H54 (cell line): ENCODE results near the gene CASTOR1.

Source experiments
- DNase-seq: peaks from one replicate; pipeline ENCODE4 v3.0.0; 2011; ENCODE audit warnings: low spot score, mixed read lengths; ENCODE audit not compliant: insufficient read length
- FAIRE-seq: peaks from 3 replicates; lab custom pipeline; 2011; peaks lifted over from hg19 to GRCh38; lab: Jason Lieb, UNC
- POLR2A ChIP-seq: IDR thresholded peaks from 2 replicates; pipeline ENCODE4 v1.6.1; 2011; ENCODE audit warnings: low read depth, mild to moderate bottlenecking, low read length

Gene CASTOR1

DNA sequence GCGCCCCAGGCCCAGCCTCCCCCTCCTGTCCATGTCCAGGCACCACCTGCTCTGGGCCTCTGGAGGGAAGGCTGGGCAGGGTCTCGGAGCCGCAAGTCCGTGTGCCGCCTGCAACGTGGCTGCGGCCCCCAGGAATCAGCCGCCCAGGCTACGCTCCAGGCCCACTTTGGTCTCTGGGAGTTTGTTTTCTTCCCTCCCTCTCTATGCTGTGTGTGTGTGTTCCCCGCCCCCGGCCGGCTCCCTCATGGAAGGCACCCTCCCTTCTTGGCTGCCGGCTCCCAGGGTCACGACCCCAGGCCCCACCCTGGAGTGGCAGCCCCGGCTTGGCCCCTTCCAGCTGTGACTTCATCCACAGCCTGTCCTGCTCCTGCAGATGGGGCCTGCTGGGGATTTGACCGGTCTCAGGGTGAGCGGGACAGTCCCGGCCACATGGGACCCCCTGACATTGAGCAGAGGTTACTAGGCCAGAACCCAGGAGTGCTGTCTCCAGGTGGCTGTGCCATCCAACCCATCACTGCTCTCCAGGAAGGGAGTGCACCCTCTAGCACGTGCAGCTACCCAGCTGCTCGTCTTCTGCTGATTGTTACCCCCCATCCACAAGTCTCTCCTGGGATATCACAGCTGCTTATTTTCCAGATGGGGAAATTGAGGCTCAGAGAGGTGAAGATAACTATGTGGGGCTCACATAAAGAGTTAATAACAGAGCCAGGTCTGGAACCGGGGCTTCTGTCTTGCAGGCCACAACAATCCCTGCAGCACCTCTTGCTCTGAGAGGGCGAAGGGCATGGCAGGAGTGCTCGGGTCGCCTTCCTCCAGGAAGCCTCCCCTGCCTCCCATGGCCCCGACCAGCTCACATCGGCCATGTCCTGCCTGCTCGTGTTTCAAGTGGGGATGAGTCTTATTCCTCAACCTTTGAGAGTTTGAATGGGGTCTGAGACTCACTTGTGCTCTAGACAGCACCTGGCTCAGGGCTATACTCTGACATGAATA is 40.0 kb downstream of the CASTOR1 start:
- TF ChIP-seq POLR2A, result no peak
- DNase-seq (no peak), FAIRE-seq (no peak)

DNA sequence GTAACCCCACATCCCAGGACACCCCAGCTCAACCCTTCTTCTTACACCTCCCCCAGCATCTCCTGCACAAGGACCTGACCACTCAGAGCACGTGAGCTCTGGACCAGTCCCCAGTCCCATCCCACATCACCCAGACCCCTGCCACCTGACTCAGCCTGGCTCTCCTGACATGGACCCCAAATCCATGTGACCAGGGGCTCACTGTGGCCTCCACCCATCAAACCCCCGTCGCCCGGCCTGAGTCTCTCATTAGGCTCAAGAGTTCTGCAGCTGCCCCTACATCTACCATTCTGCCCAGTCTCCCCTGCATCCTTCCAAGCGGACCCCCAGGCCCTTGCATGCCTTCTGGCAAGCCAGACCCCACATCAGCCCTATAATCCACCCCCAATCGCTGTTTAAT is 40.8 kb downstream of the CASTOR1 start:
- DNase-seq (no peak), FAIRE-seq (no peak)
- TF ChIP-seq POLR2A, result no peak

DNA sequence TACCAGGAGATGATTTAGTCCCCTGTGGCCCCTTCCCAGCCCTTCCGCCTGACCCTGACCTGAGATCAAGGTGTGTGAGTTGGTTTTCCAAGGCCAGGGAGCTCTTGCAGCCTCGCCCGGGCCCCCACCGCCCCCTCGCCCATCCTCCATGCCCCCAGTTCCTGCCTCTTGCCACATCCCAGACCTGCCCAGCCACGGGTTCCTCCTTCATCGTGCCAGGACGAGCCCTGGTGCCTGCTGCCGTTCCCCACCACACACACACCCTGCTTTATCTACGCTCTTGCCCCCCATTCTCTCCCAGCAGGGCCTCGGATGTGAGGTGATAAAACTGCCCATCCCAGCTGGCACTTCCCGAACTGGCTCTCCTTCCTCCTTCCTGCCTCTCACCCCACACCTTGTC is 41.3 kb downstream of the CASTOR1 start:
- DNase-seq, result no peak
- no peak for FAIRE-seq

DNA sequence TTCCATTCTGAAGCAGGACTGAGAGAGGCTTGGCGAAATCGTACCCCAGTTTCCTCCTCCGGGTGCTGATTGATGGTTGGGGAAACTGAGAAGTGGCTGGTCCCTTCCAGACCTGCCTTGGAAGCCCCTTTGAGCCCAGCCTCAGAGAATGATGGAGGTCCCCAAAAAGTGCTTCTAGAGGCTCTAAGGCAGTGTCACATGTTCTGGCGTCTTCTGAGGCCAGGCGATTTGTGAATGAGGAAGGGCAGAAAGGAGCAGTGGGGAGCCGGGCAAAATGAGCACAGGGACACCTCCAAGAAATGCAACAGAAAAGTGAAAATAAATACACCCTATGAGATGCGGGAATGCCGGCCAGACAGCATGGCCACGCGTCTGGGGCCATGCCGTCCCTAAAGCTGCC is 41.7 kb downstream of the CASTOR1 start:
- DNase-seq, result no peak

More for the DNA sequence above, 41.3 kb downstream of the CASTOR1 start:
- TF ChIP-seq POLR2A, result no peak

DNA sequence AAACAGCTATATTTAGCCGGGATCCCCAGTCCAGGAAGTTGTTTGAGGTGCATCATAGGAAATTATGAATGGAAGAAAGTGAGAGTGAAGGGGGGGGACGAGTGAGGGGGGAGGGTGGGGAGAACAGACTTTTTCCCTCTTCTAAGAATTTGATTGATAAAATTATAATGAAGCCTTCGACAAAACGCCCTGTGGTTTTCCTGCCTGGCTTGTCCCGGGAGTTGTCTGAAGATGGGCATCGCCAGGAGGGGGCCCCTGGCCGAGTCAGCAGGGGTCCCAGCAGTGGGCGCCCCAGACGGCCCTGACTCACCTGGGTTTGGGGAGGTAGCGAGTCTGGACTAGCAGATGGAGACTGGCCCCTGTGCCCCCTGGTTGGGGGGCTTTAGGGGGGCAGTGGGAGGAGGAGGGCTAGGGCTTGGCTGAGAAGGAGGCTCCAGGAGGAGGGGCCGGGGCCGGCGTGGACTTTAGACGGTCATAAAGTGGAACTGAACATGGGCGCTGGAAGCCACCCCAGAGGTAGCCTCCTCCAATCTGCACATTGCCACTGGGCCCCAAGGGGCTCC is 42.4 kb downstream of the CASTOR1 start:
- no peak for TF ChIP-seq POLR2A
- no peak for FAIRE-seq
- no peak for DNase-seq

More for the DNA sequence above, 41.7 kb downstream of the CASTOR1 start:
- no peak for FAIRE-seq
- TF ChIP-seq POLR2A, result no peak

DNA sequence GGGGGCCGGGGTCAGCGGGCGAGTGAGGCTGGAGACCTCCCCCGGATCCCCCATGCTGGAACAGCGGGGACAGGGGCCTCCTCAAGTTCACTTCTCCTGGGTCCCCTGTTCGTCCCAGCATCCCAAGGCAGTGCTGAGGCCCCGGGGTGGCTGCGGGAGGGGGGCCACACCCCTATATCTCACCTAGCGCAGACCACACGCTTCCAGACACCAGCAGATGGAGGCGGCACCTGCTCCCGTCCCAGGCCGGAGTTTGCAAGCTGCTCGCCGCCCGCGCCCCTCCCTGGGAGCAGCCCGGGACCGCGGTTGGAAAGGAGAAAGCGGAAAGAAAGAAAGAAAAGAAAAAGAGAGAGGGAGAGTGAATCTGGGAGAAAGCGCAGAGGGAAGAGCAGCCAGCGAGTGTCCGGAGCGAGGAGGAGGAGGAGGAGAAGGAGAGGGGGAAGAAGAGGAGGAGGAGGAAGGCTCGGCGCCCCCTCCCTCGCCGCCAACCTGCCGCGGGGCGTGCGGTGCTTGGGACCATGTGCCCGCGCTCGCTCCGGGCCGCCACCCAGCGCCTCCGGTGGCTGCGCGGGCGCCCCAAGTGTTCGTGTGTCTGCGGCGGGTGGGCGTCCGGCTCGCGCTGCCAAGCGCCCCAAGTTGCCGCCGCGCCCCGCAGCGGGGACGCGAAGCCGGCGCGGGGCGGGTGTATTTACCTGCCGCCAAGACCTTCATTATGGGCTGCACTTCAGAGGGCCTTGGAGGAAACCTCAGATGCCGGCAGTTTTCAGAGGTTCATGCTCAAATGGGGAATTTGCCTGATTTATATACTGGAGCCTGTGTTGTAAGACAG is 43.1 kb downstream of the CASTOR1 start, which contains the start of gene LIF:
Gene LIF (minus strand): TSS at position 775 of the 829 bp plus-strand sequence. CDS start 64 bp downstream, at position 711.
- no peak for FAIRE-seq
- no peak for DNase-seq
- no peak for TF ChIP-seq POLR2A

DNA sequence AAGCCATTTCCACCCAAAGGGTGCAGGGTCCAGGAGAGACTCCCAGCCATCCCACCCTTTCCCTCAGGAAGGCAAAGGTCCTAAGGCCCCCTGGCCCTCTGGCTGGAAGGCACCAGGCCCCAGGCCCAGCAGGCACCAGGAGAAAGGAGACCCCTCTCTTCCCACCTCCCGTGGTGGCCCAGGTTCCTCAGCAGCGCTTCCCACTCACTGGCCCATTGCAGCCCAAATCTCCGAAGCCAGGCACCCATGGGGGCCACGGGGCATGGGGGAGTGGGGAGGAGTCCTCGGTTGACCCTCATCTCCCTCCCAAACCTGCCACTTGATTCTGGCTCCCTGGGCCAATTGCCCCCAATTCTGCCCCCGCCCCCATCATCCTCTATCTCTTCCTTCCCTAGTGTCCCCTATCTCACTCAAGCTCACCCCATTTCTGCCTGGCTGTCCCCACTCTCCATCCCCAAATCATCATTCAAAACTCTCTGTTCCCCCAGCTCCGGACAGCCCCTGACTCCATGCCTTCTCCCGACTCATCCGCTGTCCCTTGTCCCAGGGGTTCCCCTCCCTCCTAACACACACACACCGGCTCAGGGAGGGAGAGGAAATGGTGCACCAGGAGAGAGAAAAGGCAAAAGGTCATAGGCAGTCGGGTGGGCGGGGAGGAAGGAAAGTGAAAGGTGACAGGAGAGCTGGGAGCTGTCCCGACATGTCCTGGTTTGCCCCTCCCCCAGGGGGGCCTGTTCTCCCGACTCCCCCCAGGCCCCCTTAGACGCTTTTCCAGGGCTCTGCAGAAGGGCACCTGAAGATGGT is 43.9 kb downstream of the CASTOR1 start:
- no peak for DNase-seq
- no peak for FAIRE-seq
- no peak for TF ChIP-seq POLR2A

DNA sequence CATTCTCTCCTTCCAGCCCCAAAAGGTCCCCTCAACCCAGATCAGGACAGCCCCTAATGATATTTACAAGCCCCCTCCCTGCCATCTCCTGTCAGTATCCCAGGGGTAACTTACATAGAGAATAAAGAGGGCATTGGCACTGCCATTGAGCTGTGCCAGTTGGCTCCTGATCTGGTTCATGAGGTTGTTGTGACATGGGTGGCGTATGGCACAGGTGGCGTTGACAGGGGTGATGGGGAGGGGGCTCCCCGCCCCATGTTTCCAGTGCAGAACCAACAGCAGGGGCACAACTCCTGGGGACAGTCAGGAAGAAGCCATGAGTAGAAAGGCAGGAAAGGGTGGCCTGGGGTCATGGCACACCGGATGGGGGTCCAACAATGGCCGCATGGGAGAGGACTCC is 44.7 kb downstream of the CASTOR1 start:
- FAIRE-seq (no peak), DNase-seq (no peak)
- no peak for TF ChIP-seq POLR2A

DNA sequence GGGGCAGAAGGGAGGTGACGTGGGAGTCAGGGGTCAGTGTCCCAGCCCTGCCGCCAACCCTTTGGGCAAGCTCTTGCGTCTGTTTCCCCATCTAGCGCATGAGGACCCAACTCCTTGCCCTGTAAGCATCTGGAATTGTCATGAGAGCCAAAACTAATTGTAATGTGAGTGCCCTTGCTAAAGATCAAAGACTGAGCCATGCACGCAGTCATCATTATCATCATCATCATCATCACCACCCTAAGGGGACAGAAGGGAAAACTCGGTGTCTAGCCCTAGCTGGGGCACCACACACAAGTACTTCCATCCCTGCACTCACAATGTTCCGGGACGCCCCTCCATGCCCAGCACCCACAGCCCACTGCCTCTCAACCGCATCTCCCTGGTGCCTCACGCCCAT is 45.2 kb downstream of the CASTOR1 start:
- no peak for TF ChIP-seq POLR2A
- FAIRE-seq (no peak), DNase-seq (no peak)

DNA sequence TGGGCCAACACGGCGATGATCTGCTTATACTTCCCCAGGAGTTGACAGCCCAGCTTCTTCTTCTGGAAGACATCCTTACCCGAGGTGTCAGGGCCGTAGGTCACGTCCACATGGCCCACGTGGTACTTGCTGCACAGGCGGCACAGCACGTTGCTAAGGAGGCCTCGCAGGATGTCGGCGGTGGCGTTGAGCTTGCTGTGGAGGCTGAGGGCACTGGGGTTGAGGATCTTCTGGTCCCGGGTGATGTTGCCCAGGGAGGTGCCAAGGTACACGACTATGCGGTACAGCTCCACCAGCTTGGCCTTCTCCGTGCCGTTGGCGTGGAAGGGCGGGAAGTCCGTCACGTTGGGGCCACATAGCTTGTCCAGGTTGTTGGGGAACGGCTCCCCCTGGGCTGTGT is 45.6 kb downstream of the CASTOR1 start:
- no peak for TF ChIP-seq POLR2A
- DNase-seq, result no peak
- no peak for FAIRE-seq

DNA sequence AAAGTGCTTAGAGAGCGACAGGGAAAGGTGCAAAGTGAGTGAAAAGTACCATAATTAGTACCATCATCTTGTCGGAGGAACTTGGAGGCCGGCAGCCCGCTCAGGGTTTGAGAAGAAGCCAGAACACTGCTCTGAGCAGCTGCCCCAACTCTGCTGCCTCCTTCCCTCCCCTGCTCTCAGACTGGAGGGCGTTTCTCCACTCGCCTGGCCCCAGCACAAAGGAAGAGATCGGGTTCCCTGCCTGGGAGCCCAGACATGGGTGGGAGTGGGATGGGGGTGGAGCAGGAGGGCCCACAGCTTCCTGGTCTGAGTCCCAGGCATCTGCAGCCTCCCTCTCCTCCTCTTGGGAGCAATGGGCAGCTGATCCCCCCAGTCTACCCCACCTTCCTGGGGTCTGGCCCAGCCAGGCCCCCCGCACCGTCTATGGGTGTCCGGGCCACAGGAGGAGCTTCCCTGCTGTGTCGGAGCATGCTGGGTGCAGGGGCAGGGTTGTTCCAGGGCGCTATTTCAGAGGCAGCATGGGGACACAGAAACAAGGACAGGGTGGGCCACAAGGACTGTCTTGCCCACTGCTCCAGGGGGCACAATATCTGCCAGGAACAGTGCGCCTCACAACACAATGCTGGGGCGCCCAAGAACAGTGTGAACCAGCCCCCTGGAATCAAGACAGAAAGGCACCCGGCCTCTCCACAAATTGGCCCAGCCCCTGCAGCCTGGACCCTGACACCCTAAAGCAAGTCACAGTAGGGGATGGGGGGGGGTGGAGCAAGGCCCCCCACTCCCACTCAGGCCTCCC is 47.5 kb downstream of the CASTOR1 start:
- FAIRE-seq, result no peak
- DNase-seq, result no peak
- no peak for TF ChIP-seq POLR2A

DNA sequence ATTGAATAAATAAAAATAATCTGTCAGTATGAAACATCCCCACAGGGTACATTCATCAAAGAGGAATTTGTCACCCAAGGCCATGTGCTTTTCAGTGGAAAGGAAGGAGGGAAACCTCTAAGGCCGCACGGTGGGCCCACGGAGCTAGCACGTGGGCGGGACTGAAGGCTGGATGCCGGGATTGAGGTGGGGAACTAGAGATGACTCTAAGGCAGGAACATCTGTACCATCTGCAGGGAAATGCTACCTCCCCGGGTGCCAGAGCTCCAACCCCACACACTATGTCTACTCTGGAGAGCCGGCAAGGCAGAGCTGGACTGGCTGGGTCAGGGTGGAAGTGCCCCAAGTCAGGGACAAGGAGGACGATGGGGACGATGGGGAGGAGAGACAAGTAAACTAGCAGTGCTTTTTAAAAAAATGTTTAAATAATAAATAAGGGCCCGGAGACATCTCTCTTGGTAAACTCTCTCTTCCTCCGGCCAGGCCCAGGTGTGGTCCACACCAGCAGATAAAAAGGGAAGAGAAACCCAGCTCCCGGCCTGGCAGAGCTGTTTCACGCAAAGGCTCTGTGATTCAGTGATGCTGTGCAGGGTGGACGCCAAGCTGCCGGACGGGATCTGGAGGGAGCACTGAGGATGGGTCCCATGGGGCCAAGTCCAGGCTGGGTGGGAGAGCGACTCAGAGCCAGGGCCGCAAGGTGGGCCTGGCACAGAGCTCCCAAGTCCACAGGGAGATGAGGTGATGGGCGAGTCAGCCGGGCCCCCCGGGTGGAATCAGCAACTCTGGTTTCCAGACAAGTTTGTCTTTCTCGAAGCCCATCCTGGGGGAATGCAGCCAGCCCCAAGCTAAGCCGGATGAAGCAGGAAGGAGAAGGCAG is 48.5 kb downstream of the CASTOR1 start:
- no peak for FAIRE-seq
- TF ChIP-seq POLR2A, result no peak
- no peak for DNase-seq
